ENCODE data around the gene ZSWIM3.
"Not testable (repeated sequence)": the region's sequence is repeated elsewhere in the genome, so short reads cannot be mapped to it uniquely, and the experiment has no call there.

ZSWIM3 gene

DNA sequence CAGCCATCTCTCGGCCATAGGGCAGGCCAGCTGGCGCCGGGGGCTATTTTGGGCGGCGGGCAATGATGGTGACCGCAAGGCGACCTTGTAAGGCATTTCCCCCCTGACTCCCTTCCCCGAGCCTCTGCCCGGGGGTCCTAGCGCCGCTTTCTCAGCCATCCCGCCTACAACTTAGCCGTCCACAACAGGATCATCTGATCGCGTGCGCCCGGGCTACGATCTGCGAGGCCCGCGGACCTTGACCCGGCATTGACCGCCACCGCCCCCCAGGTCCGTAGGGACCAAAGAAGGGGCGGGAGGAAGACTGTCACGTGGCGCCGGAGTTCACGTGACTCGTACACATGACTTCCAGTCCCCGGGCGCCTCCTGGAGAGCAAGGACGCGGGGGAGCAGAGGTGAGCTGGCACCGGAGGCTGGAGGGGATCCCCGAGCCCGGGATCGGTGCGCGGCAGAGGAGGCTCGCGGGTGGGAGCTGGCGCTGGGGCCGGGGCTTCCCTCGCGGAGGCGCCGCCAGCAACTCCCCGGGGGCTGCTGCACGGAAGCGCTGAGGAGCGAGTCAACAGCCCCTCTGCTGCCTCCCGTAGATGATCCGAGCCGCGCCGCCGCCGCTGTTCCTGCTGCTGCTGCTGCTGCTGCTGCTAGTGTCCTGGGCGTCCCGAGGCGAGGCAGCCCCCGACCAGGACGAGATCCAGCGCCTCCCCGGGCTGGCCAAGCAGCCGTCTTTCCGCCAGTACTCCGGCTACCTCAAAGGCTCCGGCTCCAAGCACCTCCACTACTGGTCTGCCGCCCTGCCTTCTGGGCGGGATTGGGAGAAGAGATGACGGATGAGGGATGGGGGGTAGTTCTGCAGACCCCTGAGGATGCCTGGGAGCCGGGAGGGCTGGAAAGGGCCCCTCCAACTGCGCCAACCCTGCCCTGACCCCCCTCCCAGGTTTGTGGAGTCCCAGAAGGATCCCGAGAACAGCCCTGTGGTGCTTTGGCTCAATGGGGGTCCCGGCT lies 33.9 kb downstream of the ZSWIM3 start, which contains the start of the genes CTSA and NEURL2:
Gene CTSA, plus strand, starts transcription at position 351 of the 999 bp plus-strand sequence. Its CDS starts 234 bp downstream, at position 585.
Gene NEURL2, minus strand, starts transcription at position 224 of the 999 bp plus-strand sequence. Its CDS starts 217 bp downstream, at position 7.
- peak; percentile 63 to 74 (median 70) for DNase-seq

DNA sequence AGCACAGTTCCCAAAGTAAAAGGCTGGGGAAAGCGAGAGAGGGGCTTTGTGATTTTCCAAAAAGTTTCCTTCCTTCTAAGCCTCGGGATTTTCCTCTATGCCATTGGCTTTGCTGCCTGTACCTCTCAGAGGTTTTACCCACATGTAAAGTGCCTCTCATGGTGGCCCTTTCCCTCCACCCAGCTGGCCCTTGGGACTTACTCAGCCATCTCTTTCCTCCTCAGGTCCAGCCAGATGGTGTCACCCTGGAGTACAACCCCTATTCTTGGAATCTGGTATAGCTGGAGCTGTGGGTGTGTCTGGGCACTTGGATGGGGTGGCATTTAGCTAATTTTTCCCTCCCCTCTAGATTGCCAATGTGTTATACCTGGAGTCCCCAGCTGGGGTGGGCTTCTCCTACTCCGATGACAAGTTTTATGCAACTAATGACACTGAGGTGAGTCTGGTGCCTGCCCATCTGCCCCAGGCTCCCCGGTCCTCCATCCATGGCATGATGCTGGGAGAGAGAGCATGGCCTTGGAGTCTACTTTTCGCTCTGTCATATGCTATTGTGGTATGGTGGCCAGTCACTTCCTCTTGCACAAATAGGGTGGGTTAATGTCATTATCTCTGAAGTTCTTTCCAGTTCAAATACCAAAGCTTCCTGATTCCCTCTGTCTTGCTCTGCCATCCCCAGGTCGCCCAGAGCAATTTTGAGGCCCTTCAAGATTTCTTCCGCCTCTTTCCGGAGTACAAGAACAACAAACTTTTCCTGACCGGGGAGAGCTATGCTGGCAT lies 34.8 kb downstream of the ZSWIM3 start:
- DNase-seq = no peak

- DNase-seq = no peak
Observed at GRCh38 chr20:45892828-45893500, 35.5 kb downstream of the ZSWIM3 start.

DNA sequence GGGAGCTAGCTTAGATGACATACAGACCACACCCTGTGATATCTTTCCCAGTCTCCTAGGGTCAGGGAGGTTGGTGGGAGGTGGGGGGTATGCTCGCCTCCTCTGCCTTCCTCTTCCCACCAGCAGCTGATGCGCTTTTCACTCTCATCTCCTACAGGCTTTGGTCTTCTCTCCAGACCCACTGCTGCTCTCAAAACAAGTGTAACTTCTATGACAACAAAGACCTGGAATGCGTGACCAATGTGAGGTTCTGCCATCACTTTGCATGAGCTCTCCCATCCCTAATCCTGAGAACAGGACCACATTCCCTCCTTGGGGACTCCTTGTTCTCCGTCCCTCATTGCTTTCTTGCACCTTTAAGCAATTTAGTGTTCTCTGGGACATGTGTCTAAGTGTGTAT lies 36.4 kb downstream of the ZSWIM3 start:
- no peak for DNase-seq

DNA sequence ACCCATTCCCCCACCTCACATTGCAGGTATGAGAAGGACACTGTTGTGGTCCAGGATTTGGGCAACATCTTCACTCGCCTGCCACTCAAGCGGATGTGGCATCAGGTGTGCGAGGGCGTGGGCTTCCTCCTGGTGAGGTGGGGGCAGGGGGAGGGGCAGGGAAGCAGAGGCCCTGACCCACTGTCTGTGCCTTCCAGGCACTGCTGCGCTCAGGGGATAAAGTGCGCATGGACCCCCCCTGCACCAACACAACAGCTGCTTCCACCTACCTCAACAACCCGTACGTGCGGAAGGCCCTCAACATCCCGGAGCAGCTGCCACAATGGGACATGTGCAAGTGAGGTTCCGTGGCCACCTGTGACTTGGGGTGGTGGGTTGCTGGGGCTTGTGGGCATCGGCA lies 37.4 kb downstream of the ZSWIM3 start:
- DNase-seq = no peak

- DNase-seq = no peak
Observed at GRCh38 chr20:45896641-45897161, 39.3 kb downstream of the ZSWIM3 start.

- no peak for DNase-seq
Observed at GRCh38 chr20:45897289-45897688, 39.9 kb downstream of the ZSWIM3 start.

DNA sequence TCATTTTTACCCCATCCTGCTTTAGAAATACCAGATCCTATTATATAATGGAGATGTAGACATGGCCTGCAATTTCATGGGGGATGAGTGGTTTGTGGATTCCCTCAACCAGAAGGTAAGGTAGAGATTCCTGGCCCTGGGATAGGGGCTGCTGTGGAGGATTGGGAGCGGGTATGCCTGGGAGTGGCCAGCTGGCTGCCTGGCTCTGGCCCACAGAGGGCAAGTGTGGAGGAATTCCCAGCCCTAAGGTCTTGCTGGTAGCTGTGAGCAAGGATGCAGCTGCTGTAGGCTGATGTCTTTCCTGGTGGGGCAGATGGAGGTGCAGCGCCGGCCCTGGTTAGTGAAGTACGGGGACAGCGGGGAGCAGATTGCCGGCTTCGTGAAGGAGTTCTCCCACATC lies 40.3 kb downstream of the ZSWIM3 start:
- no peak for DNase-seq

GRCh38 chr20:45898285-45898684 lies 40.9 kb downstream of the ZSWIM3 start:
- DNase-seq = no peak

GRCh38 chr20:45899046-45899835 lies 41.8 kb downstream of the ZSWIM3 start:
- DNase-seq = no peak

GRCh38 chr20:45901332-45901731 lies 43.9 kb downstream of the ZSWIM3 start:
- DNase-seq = not testable (repeated sequence)

DNA sequence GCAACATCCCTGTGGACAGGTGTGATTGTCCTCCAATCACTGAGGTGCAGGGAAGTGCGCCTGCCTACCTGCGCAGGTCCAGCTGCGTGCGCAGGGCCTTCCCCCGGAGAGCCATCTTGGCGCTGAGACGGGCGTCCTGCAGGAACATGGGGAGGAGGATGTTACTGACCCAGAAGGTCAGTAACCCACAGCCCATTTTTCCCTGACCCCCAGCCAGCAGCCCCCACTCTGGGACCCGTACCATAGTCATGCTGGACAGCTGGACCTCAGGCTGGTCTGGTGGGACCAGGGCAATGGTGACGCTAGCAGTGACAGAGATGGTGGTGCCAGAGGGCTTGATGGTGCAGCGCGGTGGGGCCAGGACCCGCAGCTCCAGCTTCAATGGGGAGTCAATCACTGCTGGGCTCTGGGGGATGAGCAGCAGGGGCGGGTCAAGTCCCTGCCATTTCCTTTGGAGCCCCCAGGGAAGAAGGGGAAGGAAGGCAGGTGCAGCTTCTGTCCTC lies 44.8 kb downstream of the ZSWIM3 start:
- DNase-seq = no peak

DNA sequence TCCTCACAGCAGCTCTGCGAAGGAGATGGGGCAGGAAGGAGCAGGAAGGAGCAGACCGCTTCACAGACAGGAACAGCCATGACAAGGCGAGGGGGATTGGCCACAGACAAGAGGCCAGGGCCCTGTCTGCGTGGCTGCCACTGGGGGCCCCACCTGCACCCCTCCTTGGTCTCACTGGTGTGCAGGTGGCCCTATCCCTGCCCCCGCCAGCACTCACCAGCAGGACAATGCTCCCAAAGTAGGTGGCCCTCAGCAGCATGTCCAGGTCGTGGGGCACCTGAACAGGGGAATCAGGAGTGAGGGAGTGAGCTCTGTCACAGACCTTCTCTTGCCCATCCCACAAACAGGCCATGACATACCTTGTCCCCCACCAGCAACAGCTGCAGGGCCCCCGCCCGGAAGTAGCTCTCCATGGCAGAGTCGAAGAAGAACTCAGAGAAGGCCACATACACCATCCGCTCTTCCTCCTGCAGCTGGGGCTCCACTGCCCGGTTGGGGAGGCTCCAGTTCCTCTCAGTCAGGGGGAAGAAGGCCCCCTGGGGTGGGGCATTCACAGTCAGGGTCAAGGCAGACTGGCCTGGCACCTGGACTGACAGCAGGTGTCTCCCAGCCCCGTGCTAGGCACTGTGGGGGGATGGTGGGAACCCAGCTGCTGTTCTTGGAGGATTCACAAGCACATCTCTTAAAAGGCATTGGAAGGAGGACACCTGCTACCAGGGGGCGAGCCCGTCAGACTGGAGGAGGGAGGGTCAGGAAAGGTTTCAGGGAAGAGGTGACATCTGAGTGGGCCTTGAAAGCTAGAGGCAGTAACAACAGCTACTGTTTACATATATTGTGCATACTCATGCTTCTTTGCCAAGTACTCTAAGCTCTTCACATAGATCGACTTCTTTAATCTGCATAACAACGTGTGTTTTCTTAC lies 47.4 kb downstream of the ZSWIM3 start:
- DNase-seq = no peak

DNA sequence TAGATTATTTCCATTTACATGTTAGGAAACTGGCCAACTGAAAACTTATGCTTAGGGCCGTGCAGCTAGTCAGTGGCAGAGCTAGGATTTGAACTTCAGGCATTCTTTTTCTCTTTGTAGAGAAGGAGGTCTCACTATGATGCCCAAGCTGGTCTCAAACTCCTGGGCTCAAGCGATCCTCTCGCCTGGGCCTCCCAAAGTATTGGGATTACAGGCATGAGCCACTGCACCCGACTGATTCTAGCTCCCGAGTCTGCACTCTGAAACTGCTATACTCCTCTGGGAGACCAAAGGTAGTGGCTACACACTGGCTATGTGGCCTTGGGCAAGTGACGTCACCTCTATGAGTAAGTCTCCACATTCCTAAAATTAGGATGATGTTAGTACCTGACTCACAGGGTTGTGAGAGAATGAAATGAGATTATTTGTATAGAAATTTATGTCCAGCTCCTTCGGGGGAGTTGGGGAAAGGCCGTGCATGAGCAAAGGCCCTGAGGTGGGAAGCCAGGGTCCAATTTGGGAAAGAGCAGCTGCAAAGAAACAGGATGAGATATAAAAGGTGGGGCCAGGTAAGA lies 48.2 kb downstream of the ZSWIM3 start:
- DNase-seq = no peak

GRCh38 chr20:45907219-45907948 lies 50.0 kb downstream of the ZSWIM3 start:
- no peak for DNase-seq

DNA sequence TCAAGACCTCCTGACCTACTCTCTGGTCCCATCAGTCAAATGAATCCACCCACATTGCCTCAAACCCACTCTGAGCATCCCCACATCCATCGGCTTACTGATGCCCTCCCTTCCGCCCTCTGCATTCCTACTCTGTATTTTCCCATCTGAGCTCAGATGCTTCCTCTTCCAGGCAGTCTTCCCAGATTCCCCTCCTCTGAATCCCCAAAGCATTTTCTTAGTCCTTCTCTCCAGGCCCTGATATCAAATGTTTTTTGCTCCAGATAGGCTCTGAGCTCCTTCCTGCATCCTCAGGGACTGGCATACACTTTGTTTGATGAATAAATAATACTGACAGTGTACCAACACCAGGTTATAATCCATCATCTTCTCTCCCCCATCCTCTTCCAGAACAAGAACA lies 50.7 kb downstream of the ZSWIM3 start:
- no peak for DNase-seq

GRCh38 chr20:45909336-45909808 lies 52.0 kb downstream of the ZSWIM3 start:
- no peak for DNase-seq

DNA sequence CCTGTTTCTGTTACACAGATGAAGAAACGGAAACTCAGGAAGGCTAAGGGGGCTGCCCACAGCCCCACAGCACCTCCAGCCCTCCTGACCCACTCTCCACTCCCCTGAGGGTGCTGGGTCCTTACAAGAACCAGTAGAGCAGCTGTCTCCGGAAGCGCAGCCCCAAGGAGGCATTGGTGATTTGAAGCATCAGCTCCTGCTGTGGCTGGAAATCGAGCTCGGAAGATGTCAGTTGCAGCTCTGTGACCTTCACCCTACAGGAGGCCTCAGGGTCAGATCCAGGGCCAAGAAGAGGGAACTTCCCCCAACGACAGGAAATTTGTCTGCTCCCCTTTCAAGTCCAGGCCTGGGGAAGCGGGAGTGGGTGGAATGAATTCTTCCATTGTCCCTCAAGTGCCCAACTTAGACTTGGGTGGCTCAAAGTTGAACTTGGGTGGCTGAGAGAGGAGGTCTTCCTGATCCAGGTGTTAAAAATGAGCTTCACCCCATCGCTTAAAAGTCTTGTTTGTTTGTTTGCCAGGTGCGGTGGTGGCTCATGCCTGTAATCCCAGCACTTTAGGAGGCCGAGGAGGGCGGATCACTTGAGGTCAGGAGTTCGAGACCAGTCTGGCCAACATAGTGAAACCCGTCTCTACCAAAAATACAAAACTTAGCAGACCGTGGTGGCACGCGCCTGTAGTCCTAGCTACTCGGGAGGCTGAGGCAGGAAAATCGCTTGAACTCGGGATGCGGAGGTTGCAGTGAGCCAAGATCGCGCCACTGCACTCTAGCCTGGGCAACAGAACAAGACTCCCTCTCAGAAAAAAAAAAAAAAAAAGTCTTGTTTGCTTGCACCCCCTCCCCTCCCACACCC lies 52.6 kb downstream of the ZSWIM3 start:
- no peak for DNase-seq

All from activated CD4-positive, CD25-positive, alpha-beta regulatory T cell (primary cell).